HepG2 (cell line): ENCODE results near the gene TMCC1. TPM values are rescaled to one million over a fixed set of nuclear protein-coding genes. Genes with fewer than 3 reads are reported as not detected.

ENCODE experiments used
- AKAP8 ChIP-seq: sonication (generic); formaldehyde crosslinking; IDR thresholded peaks from 2 replicates; pipeline ENCODE4 v1.5.1; 2020; ENCODE audit warnings: mild to moderate bottlenecking, missing genetic modification reagents
- ATF4 ChIP-seq, 2 experiments: fragments of 450-650 bp in 1 of 2; sonication (generic) in 1 of 2; formaldehyde crosslinking; IDR thresholded peaks; 2 replicates each; pipeline versions ENCODE4 v1.5.0 to v1.8.0; 2020 to 2022; ENCODE audit warnings: mild to moderate bottlenecking in 1 of 2, missing genetic modification reagents in 1 of 2
- CREB1 ChIP-seq, 2 experiments: fragments of 450-650 bp in 1 of 2; IDR thresholded peaks; 2 replicates each; pipeline ENCODE4 v1.6.1; 2016 to 2017; ENCODE audit warnings: control low read depth in 1 of 2, mild to moderate bottlenecking in 1 of 2, missing compliant biosample characterization in 1 of 2, missing genetic modification characterization in 1 of 2
- GATAD1 ChIP-seq: IDR thresholded peaks from 2 replicates; pipeline ENCODE4 v1.6.1; 2016; ENCODE audit warnings: missing genetic modification reagents, missing compliant biosample characterization
- GATAD2A ChIP-seq: IDR thresholded peaks from 2 replicates; pipeline ENCODE4 v1.6.1; 2016
- HOXD1 ChIP-seq: sonication (generic); formaldehyde crosslinking; IDR thresholded peaks from 2 replicates; pipeline ENCODE4 v1.5.0; 2020; ENCODE audit warnings: missing genetic modification reagents
- IRF9 ChIP-seq: sonication (generic); formaldehyde crosslinking; IDR thresholded peaks from 2 replicates; pipeline ENCODE4 v1.8.0; 2022; ENCODE audit warnings: missing genetic modification reagents, mild to moderate bottlenecking, borderline replicate concordance
- KDM1A ChIP-seq: IDR thresholded peaks from 2 replicates; pipeline ENCODE4 v1.6.1; 2016; ENCODE audit warnings: missing compliant biosample characterization
- KDM6A ChIP-seq: IDR thresholded peaks from 2 replicates; pipeline ENCODE4 v1.6.1; 2016; ENCODE audit warnings: low read depth
- PBX3 ChIP-seq: sonication (generic); formaldehyde crosslinking; IDR thresholded peaks from 2 replicates; pipeline ENCODE4 v1.8.1; 2023; ENCODE audit warnings: missing genetic modification reagents, inconsistent platforms, borderline replicate concordance
- RBAK ChIP-seq: sonication (generic); formaldehyde crosslinking; IDR thresholded peaks from 2 replicates; pipeline ENCODE4 v1.5.1; 2020; ENCODE audit warnings: mild to moderate bottlenecking, missing genetic modification reagents
- RBFOX2 ChIP-seq: fragments of 200-400 bp; formaldehyde crosslinking; IDR thresholded peaks from 2 replicates; pipeline ENCODE4 v1.6.1; 2017; ENCODE audit warnings: low read depth, mild to moderate bottlenecking, low read length
- TBX2 ChIP-seq: sonication (generic); formaldehyde crosslinking; IDR thresholded peaks from 2 replicates; pipeline ENCODE4 v1.5.0; 2020; ENCODE audit warnings: missing genetic modification reagents, mild to moderate bottlenecking, borderline replicate concordance
- ZBTB39 ChIP-seq: sonication (generic); formaldehyde crosslinking; IDR thresholded peaks from 2 replicates; pipeline ENCODE4 v1.5.0; 2020; ENCODE audit warnings: missing genetic modification reagents
- ZFP91 ChIP-seq: sonication (generic); formaldehyde crosslinking; IDR thresholded peaks from 2 replicates; pipeline ENCODE4 v1.9.0; 2022; ENCODE audit warnings: missing genetic modification reagents, mild to moderate bottlenecking, borderline replicate concordance
- ZNF275 ChIP-seq: sonication (generic); formaldehyde crosslinking; IDR thresholded peaks from 2 replicates; pipeline ENCODE4 v1.8.0; 2022; ENCODE audit warnings: missing genetic modification reagents, mild to moderate bottlenecking, inconsistent platforms, borderline replicate concordance
- ZNF562 ChIP-seq: sonication (generic); formaldehyde crosslinking; IDR thresholded peaks from 2 replicates; pipeline ENCODE4 v1.8.0; 2022; ENCODE audit warnings: missing genetic modification reagents, borderline replicate concordance
- ZNF615 ChIP-seq: sonication (generic); formaldehyde crosslinking; IDR thresholded peaks from 2 replicates; pipeline ENCODE4 v1.5.0; 2020; ENCODE audit warnings: mild to moderate bottlenecking, missing genetic modification reagents, borderline replicate concordance
- ZSCAN22 ChIP-seq: sonication (generic); formaldehyde crosslinking; IDR thresholded peaks from 2 replicates; pipeline ENCODE4 v1.4.0; 2020; ENCODE audit warnings: mild to moderate bottlenecking, missing genetic modification reagents
- polyA plus RNA-seq, 8 experiments: library from polyadenylated mRNA; depleted of rRNA in 3 of 8; stranded (reverse) in 7 of 8; unstranded in 1 of 8; fragments of >200 nt; fragmentation: Illumina TruSeq in 4 of 8; extraction: Trizol in 4 of 8; gene quantifications; 2 replicates each; pipeline versions ENCODE4 v1.2.1 to v1.2.3, GENCODE V29; 2011 to 2016; ENCODE audit warnings: low read depth in 4 of 8, missing spikeins in 1 of 8, mixed read lengths in 1 of 8; ENCODE audit not compliant: insufficient read depth in 1 of 8
- total RNA-seq, 5 experiments: library from RNA; depleted of rRNA; stranded (reverse); fragments of >200 nt; fragmentation: Illumina TruSeq; extraction: Trizol; gene quantifications; 2 replicates each; pipeline ENCODE4 v1.2.3, GENCODE V29; 2016; ENCODE audit warnings: low read depth in 1 of 5

TMCC1 gene
- total and polyA plus RNA-seq, 2 of the 13 experiments (the other 11 are each of a cell fraction or from before 2014, with no cell fraction given), result 12.1 to 264 TPM

GRCh38 chr3:129627350-129628168 is 266.0 kb downstream of the TMCC1 start (continued):
- no peak for TF ChIP-seq IRF9 (CRISPR knock-in tag)
- no peak for TF ChIP-seq CREB1 (IDR thresholded peaks at IDR 0.05)
- TF ChIP-seq CREB1 (CRISPR knock-in tag; IDR thresholded peaks at IDR 0.05), result no peak
- 0 out of 2 replicates have a peak, but pooled peaks have one; percentile 65 for TF ChIP-seq AKAP8 (CRISPR knock-in tag)
- TF ChIP-seq KDM6A, result no peak
- TF ChIP-seq ATF4 (CRISPR knock-in tag; IDR thresholded peaks at IDR 0.05), result no peak
- TF ChIP-seq ZNF275 (CRISPR knock-in tag), result no peak
- no peak for TF ChIP-seq HOXD1 (CRISPR knock-in tag)
- no peak for TF ChIP-seq PBX3 (CRISPR knock-in tag)
- TF ChIP-seq GATAD1, result 0 out of 2 replicates have a peak, but pooled peaks have one; percentile 40
- no peak for TF ChIP-seq ZFP91 (CRISPR knock-in tag)
- TF ChIP-seq KDM1A, result no peak
- TF ChIP-seq GATAD2A (CRISPR knock-in tag), result no peak
- TF ChIP-seq ZSCAN22 (CRISPR knock-in tag), result no peak
- TF ChIP-seq ZNF615 (CRISPR knock-in tag), result no peak
- no peak for TF ChIP-seq ZNF562 (CRISPR knock-in tag)
- no peak for TF ChIP-seq RBFOX2
- no peak for TF ChIP-seq RBAK (CRISPR knock-in tag)
- peak; percentile 52; the same call in 1 of the 2 replicates for TF ChIP-seq ZBTB39 (CRISPR knock-in tag)
- TF ChIP-seq TBX2 (CRISPR knock-in tag), result peak; percentile 41
